Activated CD4-positive, alpha-beta T cell treated with anti-CD3 and anti-CD28 coated beads, Interleukin-2, amount 10 ng/mL, durations not matched to agents 7 days and 5 days (primary cell): ENCODE data around the gene PROSER2. TPM values are rescaled to one million over a fixed set of nuclear protein-coding genes. Genes with fewer than 3 reads are reported as not detected.
"Not testable (repeated sequence)": the region's sequence is repeated elsewhere in the genome, so short reads cannot be mapped to it uniquely, and the experiment has no call there.

ENCODE experiments used
- CTCF ChIA-PET: fragments of 350-600 bp; sonication (Branson Sonifier 250); formaldehyde crosslinking; loops from one replicate; lab custom pipeline; 2021; ENCODE audit warnings: antibody characterized with exemption; lab: Charles Lee
- POLR2A ChIA-PET: fragments of 350-600 bp; sonication (Branson Sonifier 250); formaldehyde crosslinking; loops from one replicate; lab custom pipeline; 2021; ENCODE audit warnings: antibody characterized with exemption; lab: Charles Lee
- DNase-seq: peaks from one replicate; pipeline ENCODE4 v3.0.0-alpha.2; 2020
- H3K27ac Mint-ChIP-seq: one replicate; pipeline ENCODE4 v1.8.0; 2021; ENCODE audit warnings: mild to moderate bottlenecking, moderate library complexity, mixed read lengths
- H3K27me3 Mint-ChIP-seq: one replicate; pipeline ENCODE4 v1.8.0; 2021; ENCODE audit warnings: mixed read lengths
- H3K36me3 Mint-ChIP-seq: one replicate; pipeline ENCODE4 v1.8.0; 2021; ENCODE audit warnings: low read depth, mixed read lengths
- H3K4me1 Mint-ChIP-seq: one replicate; pipeline ENCODE4 v1.8.0; 2021; ENCODE audit warnings: mixed read lengths
- H3K4me3 Mint-ChIP-seq: one replicate; pipeline ENCODE4 v1.8.0; 2021; ENCODE audit warnings: mild to moderate bottlenecking, moderate library complexity, mixed read lengths
- H3K9me3 Mint-ChIP-seq: one replicate; pipeline ENCODE4 v1.8.0; 2021; ENCODE audit warnings: mixed read lengths
- total RNA-seq, 2 experiments: library from RNA; stranded (reverse); gene quantifications; one replicate each; pipeline ENCODE4 v1.2.3, GENCODE V29; 2021

The PROSER2 gene
- total RNA-seq, 2 experiments from 2014 or later, result 0.27 to 0.31 TPM

GRCh38 chr10:11887381-11888227, 64.4 kb downstream of the PROSER2 start:
- no peaks in the 10 kb centered on the region for H3K36me3 Mint-ChIP-seq
- H3K27me3 Mint-ChIP-seq, result no peaks in the 10 kb centered on the region
- no peak overlapping the region for H3K4me3 Mint-ChIP-seq
- no peak for DNase-seq
- no peaks in the 10 kb centered on the region for H3K9me3 Mint-ChIP-seq
- H3K27ac Mint-ChIP-seq, result no peak overlapping the region
- ChIA-PET POLR2A (no interaction called here), CTCF (interaction anchor here (1.0 kb wide), 1 partner anchor 10 kb away, joined by 3 read pairs; no protein-coding TSS in a partner anchor)
- H3K4me1 Mint-ChIP-seq, result peaks cover 2% of the 10 kb centered on the region

- H3K4me1 Mint-ChIP-seq, H3K27ac Mint-ChIP-seq, H3K36me3 Mint-ChIP-seq, DNase-seq, H3K4me3 Mint-ChIP-seq, H3K9me3 Mint-ChIP-seq, POLR2A ChIA-PET, H3K27me3 Mint-ChIP-seq: not testable (repeated sequence)
- CTCF ChIA-PET, result interaction anchor here (1.3 kb wide), 1 partner anchor 10 kb away, joined by 3 read pairs; no protein-coding TSS in a partner anchor
Measured at GRCh38 chr10:11889263-11889662, 66.1 kb downstream of the PROSER2 start.

GRCh38 chr10:11891776-11892486, 68.8 kb downstream of the PROSER2 start:
- H3K4me3 Mint-ChIP-seq, result no peak overlapping the region
- DNase-seq, result no peak
- H3K9me3 Mint-ChIP-seq, result no peaks in the 10 kb centered on the region
- no peaks in the 10 kb centered on the region for H3K4me1 Mint-ChIP-seq
- H3K27ac Mint-ChIP-seq, result no peak overlapping the region
- CTCF ChIA-PET, result no interaction called here
- no peaks in the 10 kb centered on the region for H3K27me3 Mint-ChIP-seq
- H3K36me3 Mint-ChIP-seq, result no peaks in the 10 kb centered on the region
- POLR2A ChIA-PET, result no interaction called here

- Mint-ChIP-seq H3K4me3 (no peak overlapping the region), H3K9me3 (no peaks in the 10 kb centered on the region), H3K27me3 (no peaks in the 10 kb centered on the region), H3K27ac (no peak overlapping the region), H3K4me1 (no peaks in the 10 kb centered on the region), H3K36me3 (no peaks in the 10 kb centered on the region)
- ChIA-PET POLR2A (interaction anchor here (0.7 kb wide), 1 partner anchor 22 kb away, joined by 4 read pairs; no protein-coding TSS in a partner anchor), CTCF (interaction anchor here (1.1 to 1.2 kb wide), 2 partner anchors 10 to 16 kb away, joined by 3 to 4 read pairs; no protein-coding TSS in a partner anchor)
- no peak for DNase-seq
Measured at GRCh38 chr10:11893749-11894278, 70.7 kb downstream of the PROSER2 start.

DNA sequence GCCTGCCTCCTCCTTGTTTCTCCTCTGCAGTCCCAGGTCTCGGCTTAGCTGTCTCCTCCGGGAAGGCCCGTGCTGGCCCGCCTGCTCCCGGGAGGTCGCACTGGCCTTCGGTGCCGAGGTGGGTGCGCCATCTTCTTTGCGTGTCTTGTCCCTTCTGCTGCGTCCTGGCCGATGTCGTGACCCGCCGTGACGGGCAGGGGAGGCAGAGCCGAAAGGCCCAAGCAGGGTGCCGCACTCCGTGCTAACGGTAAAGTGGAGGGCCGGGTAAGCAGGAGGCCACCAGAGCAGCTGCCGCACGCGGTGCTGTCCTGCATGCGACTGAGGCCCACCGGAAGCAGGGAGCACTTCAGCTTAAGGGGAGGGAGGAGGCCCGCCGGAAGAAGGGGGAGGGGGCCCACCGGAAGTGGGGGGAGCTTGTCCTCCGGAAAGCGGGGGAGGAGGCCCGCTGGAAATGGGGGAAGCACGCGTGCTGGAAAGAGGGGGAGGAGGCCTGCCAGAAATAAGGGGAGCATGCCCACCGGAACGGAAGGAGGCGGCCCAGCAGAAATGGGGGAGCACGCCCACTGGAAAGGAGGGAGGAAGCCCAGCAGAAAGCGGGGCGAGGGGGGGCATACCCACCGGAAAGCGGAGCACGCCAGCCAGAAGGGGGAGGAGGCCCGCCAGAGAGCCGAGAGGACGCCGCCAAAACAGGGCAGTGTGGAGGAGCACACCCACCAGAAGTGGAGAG, 71.4 kb downstream of the PROSER2 start:
- POLR2A ChIA-PET, result interaction anchor here (0.7 kb wide), 1 partner anchor 22 kb away, joined by 4 read pairs; no protein-coding TSS in a partner anchor
- H3K9me3 Mint-ChIP-seq, result no peaks in the 10 kb centered on the region
- H3K4me1 Mint-ChIP-seq, result no peaks in the 10 kb centered on the region
- DNase-seq, result no peak
- H3K36me3 Mint-ChIP-seq, result no peaks in the 10 kb centered on the region
- no peaks in the 10 kb centered on the region for H3K27me3 Mint-ChIP-seq
- no peak overlapping the region for H3K27ac Mint-ChIP-seq
- H3K4me3 Mint-ChIP-seq, result no peak overlapping the region
- CTCF ChIA-PET, result interaction anchor here (1.1 kb wide), 1 partner anchor 10 kb away, joined by 4 read pairs; no protein-coding TSS in a partner anchor

DNA sequence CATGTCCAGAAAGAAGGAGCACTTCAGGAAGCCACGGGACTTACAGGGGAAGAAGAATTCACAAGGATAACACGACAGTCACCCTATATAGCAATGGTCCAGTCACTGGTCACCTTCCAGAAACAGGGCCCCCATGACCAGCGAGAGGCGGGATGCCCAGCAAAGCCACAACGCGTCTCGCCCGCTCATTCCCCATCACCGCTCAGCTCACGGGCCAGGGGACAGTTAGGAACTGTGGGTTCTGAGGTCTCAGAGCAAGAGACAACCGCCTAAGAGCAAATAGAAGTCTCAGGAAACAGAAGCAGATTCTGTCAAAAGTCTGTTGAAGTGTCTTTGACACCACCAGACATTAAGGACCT, 71.9 kb downstream of the PROSER2 start:
- no peak for DNase-seq
- H3K36me3 Mint-ChIP-seq, result no peaks in the 10 kb centered on the region
- ChIA-PET CTCF (no interaction called here), POLR2A (no interaction called here)
- no peaks in the 10 kb centered on the region for H3K9me3 Mint-ChIP-seq
- H3K4me1 Mint-ChIP-seq, result no peaks in the 10 kb centered on the region
- no peak overlapping the region for H3K4me3 Mint-ChIP-seq
- no peak overlapping the region for H3K27ac Mint-ChIP-seq
- no peaks in the 10 kb centered on the region for H3K27me3 Mint-ChIP-seq

DNA sequence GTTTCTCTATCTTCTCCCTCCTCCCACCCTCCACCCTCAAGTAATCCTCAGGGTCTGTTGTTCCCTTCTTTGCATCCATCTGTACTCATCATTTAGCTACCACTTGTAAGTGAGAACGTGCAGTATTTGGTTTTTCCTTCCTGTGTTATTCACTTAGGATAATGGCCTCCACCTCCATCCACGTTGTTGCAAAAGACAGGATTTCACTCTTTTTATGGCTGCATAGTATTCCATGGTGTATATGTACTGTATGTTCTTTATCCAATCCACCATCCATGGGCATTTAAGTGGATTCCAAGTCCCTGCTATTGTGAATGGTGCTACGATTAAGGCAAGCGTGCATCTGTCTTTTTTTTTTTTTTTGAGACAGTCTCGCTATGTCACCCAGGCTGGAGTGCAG, 72.4 kb downstream of the PROSER2 start:
- Mint-ChIP-seq H3K9me3 (no peaks in the 10 kb centered on the region), H3K27ac (no peak overlapping the region), H3K4me3 (no peak overlapping the region), H3K36me3 (no peaks in the 10 kb centered on the region), H3K4me1 (no peaks in the 10 kb centered on the region), H3K27me3 (no peaks in the 10 kb centered on the region)
- no peak for DNase-seq
- ChIA-PET POLR2A (no interaction called here), CTCF (no interaction called here)

GRCh38 chr10:11896549-11897200, 73.5 kb downstream of the PROSER2 start:
- no peak overlapping the region for H3K27ac Mint-ChIP-seq
- no peaks in the 10 kb centered on the region for H3K27me3 Mint-ChIP-seq
- POLR2A ChIA-PET, result no interaction called here
- no peaks in the 10 kb centered on the region for H3K9me3 Mint-ChIP-seq
- no peaks in the 10 kb centered on the region for H3K36me3 Mint-ChIP-seq
- H3K4me1 Mint-ChIP-seq, result no peaks in the 10 kb centered on the region
- H3K4me3 Mint-ChIP-seq, result no peak overlapping the region
- DNase-seq, result no peak
- CTCF ChIA-PET, result interaction anchor here (0.6 to 1.0 kb wide), 2 partner anchors 13 to 794 kb away, joined by 3 read pairs; no protein-coding TSS in a partner anchor

DNA sequence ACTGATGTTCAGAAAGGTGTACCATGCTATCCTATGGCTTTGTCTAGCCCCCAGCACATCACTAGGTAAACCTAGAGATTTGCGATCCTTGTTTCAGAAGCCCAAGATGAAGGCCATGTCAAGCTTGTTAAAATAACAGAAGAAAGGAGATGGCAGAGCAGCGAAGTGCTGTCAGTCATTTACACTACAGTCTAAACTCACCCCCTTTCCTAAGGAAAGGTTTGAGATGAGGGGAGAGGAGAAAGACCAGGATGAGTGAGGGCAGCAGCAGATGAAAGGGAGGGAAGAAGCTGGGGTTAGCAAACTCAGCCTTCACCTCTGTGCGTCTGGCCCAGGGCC, 74.8 kb downstream of the PROSER2 start:
- POLR2A ChIA-PET, result no interaction called here
- CTCF ChIA-PET, result interaction anchor here (0.9 kb wide), 1 partner anchor 10 kb away, joined by 3 read pairs; no protein-coding TSS in a partner anchor
- no peaks in the 10 kb centered on the region for H3K9me3 Mint-ChIP-seq
- no peaks in the 10 kb centered on the region for H3K4me1 Mint-ChIP-seq
- H3K27ac Mint-ChIP-seq, result no peak overlapping the region
- no peaks in the 10 kb centered on the region for H3K27me3 Mint-ChIP-seq
- no peak for DNase-seq
- no peaks in the 10 kb centered on the region for H3K36me3 Mint-ChIP-seq
- no peak overlapping the region for H3K4me3 Mint-ChIP-seq

GRCh38 chr10:11898372-11899066, 75.4 kb downstream of the PROSER2 start:
- Mint-ChIP-seq H3K9me3 (no peaks in the 10 kb centered on the region), H3K4me3 (no peak overlapping the region), H3K4me1 (no peaks in the 10 kb centered on the region), H3K27ac (no peak overlapping the region), H3K36me3 (no peaks in the 10 kb centered on the region), H3K27me3 (no peaks in the 10 kb centered on the region)
- DNase-seq, result no peak
- POLR2A ChIA-PET, result no interaction called here
- CTCF ChIA-PET, result no interaction called here

DNA sequence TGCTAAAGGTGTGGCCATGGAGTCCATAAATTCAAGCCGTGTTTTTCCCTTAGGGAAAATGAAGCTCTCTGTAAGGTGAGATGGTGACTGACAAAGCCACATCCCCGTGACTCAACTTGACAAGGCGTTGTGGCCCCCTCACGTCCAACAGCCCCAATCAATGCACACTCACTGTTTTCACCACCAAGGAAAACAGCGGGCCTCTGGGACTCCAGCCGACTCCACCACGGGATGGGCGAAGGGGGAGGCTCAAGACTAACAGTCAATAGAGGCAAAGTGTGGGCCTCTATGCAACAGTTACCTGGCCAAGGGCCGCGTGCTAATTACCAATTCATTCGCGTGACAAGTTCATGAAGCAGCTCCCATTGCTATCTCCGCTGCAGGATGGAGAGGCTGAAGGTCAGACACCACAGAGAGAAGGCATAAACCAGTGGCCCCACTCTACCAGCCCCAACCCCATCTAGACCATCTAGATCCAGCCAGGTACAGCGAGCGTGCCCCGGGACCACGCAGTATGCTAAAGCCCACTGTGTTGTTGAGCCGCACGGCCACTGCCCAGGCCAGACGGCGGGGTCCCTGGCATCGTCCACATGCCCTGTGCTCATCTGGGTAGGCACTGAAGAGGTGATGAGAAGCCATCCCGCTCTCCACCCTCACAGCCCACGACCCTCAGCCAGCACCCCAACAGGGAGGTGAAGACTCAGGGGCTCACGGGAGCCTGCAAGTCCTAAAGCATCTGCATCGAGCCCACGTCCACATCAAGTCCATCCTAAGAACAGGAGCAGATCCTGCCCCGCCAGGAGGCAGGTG, 76.1 kb downstream of the PROSER2 start:
- Mint-ChIP-seq H3K27me3 (no peaks in the 10 kb centered on the region), H3K9me3 (no peaks in the 10 kb centered on the region), H3K4me3 (no peak overlapping the region), H3K4me1 (no peaks in the 10 kb centered on the region), H3K27ac (no peak overlapping the region), H3K36me3 (no peaks in the 10 kb centered on the region)
- ChIA-PET POLR2A (interaction anchor here (0.7 kb wide), 1 partner anchor 10 kb away, joined by 3 read pairs; no protein-coding TSS in a partner anchor), CTCF (no interaction called here)
- DNase-seq, result no peak
